WTC11 (cell line): ENCODE data around the gene PROKR2.

ENCODE experiments used
- CREM ChIP-seq: sonication (generic); formaldehyde crosslinking; IDR thresholded peaks from 2 replicates; pipeline ENCODE4 v1.8.1; 2022; ENCODE audit warnings: mild to moderate bottlenecking, missing genetic modification reagents, moderate library complexity
- JUN ChIP-seq: sonication (generic); formaldehyde crosslinking; IDR thresholded peaks from 2 replicates; pipeline ENCODE4 v1.8.0; 2023; ENCODE audit warnings: mild to moderate bottlenecking, missing genetic modification reagents
- KAT7 ChIP-seq: sonication (generic); formaldehyde crosslinking; IDR thresholded peaks from 2 replicates; pipeline ENCODE4 v1.8.1; 2023; ENCODE audit warnings: missing genetic modification reagents, mild to moderate bottlenecking, borderline replicate concordance
- MYBL2 ChIP-seq: sonication (generic); formaldehyde crosslinking; IDR thresholded peaks from 2 replicates; pipeline ENCODE4 v1.8.1; 2023; ENCODE audit warnings: mild to moderate bottlenecking, moderate library complexity, missing genetic modification reagents
- RELA ChIP-seq: sonication (generic); formaldehyde crosslinking; IDR thresholded peaks from 2 replicates; pipeline ENCODE4 v1.8.1; 2022; ENCODE audit warnings: missing genetic modification reagents, mild to moderate bottlenecking, borderline replicate concordance
- SMAD3 ChIP-seq: sonication (generic); formaldehyde crosslinking; IDR thresholded peaks from 2 replicates; pipeline ENCODE4 v1.8.0; 2022; ENCODE audit warnings: missing genetic modification reagents, mild to moderate bottlenecking, borderline replicate concordance
- TF ChIP-seq, protein P1 (sequence below): fragments of 200-600 bp; IDR thresholded peaks from 2 replicates; pipeline ENCODE4 v1.8.0; 2022; ENCODE audit warnings: antibody characterized with exemption
- TF ChIP-seq, protein P2 (sequence below): sonication (generic); formaldehyde crosslinking; IDR thresholded peaks from 2 replicates; pipeline ENCODE4 v1.8.1; 2022; ENCODE audit warnings: low read depth, missing genetic modification reagents, borderline replicate concordance
- TF ChIP-seq, protein P3 (sequence below): sonication (generic); formaldehyde crosslinking; IDR thresholded peaks from 2 replicates; pipeline ENCODE4 v1.8.0; 2022; ENCODE audit warnings: mild to moderate bottlenecking, missing genetic modification reagents
- TF ChIP-seq, protein P4 (sequence below): sonication (generic); formaldehyde crosslinking; IDR thresholded peaks from 2 replicates; pipeline ENCODE4 v1.8.0; 2023; ENCODE audit warnings: missing genetic modification reagents, mild to moderate bottlenecking, borderline replicate concordance
- TF ChIP-seq, protein P5 (sequence below): sonication (generic); formaldehyde crosslinking; IDR thresholded peaks from 2 replicates; pipeline ENCODE4 v1.8.1; 2022; ENCODE audit warnings: mild to moderate bottlenecking, moderate library complexity, missing genetic modification reagents
- TF ChIP-seq, protein P6 (sequence below): sonication (generic); formaldehyde crosslinking; IDR thresholded peaks from 2 replicates; pipeline ENCODE4 v1.8.0; 2022; ENCODE audit warnings: mild to moderate bottlenecking, missing genetic modification reagents
- TF ChIP-seq, protein P7 (sequence below): sonication (generic); formaldehyde crosslinking; conservative IDR thresholded peaks from 2 replicates; pipeline ENCODE4 v1.8.1; 2022; ENCODE audit warnings: mild to moderate bottlenecking, missing genetic modification reagents

DNA sequence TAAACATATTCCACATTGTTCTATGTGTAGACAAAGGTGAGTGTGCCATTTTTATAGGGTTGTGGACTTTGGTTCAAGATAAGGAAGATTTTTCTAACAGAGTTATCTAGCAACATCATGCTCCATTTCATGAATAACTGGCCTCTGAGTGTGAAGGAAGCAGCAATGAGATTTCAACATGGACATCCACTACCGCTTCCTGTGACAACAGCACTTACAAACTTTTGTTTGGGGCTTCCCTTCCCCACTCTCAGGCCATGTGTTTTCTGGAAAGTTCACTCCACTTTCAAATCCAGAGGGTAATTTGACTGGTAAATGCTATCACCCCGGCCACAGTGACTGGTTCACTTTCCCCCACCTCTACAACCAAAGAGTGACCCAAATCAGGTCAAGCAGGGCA, 38.1 kb upstream of the PROKR2 start:
- TF ChIP-seq, protein P1, sequence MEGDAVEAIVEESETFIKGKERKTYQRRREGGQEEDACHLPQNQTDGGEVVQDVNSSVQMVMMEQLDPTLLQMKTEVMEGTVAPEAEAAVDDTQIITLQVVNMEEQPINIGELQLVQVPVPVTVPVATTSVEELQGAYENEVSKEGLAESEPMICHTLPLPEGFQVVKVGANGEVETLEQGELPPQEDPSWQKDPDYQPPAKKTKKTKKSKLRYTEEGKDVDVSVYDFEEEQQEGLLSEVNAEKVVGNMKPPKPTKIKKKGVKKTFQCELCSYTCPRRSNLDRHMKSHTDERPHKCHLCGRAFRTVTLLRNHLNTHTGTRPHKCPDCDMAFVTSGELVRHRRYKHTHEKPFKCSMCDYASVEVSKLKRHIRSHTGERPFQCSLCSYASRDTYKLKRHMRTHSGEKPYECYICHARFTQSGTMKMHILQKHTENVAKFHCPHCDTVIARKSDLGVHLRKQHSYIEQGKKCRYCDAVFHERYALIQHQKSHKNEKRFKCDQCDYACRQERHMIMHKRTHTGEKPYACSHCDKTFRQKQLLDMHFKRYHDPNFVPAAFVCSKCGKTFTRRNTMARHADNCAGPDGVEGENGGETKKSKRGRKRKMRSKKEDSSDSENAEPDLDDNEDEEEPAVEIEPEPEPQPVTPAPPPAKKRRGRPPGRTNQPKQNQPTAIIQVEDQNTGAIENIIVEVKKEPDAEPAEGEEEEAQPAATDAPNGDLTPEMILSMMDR: no peak
- no peak for TF ChIP-seq SMAD3 (CRISPR knock-in tag)
- TF ChIP-seq, protein P2, sequence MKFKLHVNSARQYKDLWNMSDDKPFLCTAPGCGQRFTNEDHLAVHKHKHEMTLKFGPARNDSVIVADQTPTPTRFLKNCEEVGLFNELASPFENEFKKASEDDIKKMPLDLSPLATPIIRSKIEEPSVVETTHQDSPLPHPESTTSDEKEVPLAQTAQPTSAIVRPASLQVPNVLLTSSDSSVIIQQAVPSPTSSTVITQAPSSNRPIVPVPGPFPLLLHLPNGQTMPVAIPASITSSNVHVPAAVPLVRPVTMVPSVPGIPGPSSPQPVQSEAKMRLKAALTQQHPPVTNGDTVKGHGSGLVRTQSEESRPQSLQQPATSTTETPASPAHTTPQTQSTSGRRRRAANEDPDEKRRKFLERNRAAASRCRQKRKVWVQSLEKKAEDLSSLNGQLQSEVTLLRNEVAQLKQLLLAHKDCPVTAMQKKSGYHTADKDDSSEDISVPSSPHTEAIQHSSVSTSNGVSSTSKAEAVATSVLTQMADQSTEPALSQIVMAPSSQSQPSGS (CRISPR knock-in tag): no peak
- TF ChIP-seq, protein P3, sequence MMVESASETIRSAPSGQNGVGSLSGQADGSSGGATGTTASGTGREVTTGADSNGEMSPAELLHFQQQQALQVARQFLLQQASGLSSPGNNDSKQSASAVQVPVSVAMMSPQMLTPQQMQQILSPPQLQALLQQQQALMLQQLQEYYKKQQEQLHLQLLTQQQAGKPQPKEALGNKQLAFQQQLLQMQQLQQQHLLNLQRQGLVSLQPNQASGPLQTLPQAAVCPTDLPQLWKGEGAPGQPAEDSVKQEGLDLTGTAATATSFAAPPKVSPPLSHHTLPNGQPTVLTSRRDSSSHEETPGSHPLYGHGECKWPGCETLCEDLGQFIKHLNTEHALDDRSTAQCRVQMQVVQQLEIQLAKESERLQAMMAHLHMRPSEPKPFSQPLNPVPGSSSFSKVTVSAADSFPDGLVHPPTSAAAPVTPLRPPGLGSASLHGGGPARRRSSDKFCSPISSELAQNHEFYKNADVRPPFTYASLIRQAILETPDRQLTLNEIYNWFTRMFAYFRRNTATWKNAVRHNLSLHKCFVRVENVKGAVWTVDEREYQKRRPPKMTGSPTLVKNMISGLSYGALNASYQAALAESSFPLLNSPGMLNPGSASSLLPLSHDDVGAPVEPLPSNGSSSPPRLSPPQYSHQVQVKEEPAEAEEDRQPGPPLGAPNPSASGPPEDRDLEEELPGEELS: no peak
- TF ChIP-seq, protein P4, sequence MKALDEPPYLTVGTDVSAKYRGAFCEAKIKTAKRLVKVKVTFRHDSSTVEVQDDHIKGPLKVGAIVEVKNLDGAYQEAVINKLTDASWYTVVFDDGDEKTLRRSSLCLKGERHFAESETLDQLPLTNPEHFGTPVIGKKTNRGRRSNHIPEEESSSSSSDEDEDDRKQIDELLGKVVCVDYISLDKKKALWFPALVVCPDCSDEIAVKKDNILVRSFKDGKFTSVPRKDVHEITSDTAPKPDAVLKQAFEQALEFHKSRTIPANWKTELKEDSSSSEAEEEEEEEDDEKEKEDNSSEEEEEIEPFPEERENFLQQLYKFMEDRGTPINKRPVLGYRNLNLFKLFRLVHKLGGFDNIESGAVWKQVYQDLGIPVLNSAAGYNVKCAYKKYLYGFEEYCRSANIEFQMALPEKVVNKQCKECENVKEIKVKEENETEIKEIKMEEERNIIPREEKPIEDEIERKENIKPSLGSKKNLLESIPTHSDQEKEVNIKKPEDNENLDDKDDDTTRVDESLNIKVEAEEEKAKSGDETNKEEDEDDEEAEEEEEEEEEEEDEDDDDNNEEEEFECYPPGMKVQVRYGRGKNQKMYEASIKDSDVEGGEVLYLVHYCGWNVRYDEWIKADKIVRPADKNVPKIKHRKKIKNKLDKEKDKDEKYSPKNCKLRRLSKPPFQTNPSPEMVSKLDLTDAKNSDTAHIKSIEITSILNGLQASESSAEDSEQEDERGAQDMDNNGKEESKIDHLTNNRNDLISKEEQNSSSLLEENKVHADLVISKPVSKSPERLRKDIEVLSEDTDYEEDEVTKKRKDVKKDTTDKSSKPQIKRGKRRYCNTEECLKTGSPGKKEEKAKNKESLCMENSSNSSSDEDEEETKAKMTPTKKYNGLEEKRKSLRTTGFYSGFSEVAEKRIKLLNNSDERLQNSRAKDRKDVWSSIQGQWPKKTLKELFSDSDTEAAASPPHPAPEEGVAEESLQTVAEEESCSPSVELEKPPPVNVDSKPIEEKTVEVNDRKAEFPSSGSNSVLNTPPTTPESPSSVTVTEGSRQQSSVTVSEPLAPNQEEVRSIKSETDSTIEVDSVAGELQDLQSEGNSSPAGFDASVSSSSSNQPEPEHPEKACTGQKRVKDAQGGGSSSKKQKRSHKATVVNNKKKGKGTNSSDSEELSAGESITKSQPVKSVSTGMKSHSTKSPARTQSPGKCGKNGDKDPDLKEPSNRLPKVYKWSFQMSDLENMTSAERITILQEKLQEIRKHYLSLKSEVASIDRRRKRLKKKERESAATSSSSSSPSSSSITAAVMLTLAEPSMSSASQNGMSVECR (CRISPR knock-in tag): no peak
- no peak for TF ChIP-seq MYBL2 (CRISPR knock-in tag)
- TF ChIP-seq, protein P5, sequence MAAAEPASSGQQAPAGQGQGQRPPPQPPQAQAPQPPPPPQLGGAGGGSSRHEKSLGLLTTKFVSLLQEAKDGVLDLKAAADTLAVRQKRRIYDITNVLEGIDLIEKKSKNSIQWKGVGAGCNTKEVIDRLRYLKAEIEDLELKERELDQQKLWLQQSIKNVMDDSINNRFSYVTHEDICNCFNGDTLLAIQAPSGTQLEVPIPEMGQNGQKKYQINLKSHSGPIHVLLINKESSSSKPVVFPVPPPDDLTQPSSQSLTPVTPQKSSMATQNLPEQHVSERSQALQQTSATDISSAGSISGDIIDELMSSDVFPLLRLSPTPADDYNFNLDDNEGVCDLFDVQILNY: no peak
- TF ChIP-seq, protein P6, sequence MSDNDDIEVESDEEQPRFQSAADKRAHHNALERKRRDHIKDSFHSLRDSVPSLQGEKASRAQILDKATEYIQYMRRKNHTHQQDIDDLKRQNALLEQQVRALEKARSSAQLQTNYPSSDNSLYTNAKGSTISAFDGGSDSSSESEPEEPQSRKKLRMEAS (CRISPR knock-in tag): no peak
- TF ChIP-seq RELA (CRISPR knock-in tag): no peak
- no peak for TF ChIP-seq JUN (CRISPR knock-in tag)
- TF ChIP-seq KAT7 (CRISPR knock-in tag): no peak
- TF ChIP-seq, protein P7, sequence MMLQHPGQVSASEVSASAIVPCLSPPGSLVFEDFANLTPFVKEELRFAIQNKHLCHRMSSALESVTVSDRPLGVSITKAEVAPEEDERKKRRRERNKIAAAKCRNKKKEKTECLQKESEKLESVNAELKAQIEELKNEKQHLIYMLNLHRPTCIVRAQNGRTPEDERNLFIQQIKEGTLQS: no peak
- TF ChIP-seq CREM (CRISPR knock-in tag): no peak
